Measurements from ENCODE around the gene UGT1A7. TPM values are rescaled to one million over a fixed set of nuclear protein-coding genes. Genes with fewer than 3 reads are reported as not detected.

Gene UGT1A7
- total RNA-seq, 2 experiments from 2014 or later = not detected

GRCh38 chr2:233668605-233669260 lies 13.0 kb upstream of the UGT1A7 start:
- H3K36me3 Mint-ChIP-seq = no peaks in the 10 kb centered on the region
- H3K9me3 Mint-ChIP-seq (ENCODE audit: low read depth) = no peaks in the 10 kb centered on the region
- H3K4me3 Mint-ChIP-seq = no peak overlapping the region
- H3K27me3 Mint-ChIP-seq = peaks cover 26% of the 10 kb centered on the region
- H3K4me1 Mint-ChIP-seq = no peaks in the 10 kb centered on the region
- ATAC-seq = no peak
- CTCF ChIA-PET = no interaction called here
- DNase-seq = no peak
- no peak overlapping the region for H3K27ac Mint-ChIP-seq

GRCh38 chr2:233671290-233672161 lies 10.2 kb upstream of the UGT1A7 start, which contains the start of gene UGT1A9:
UGT1A9 (plus strand) TSS chr2:233671898; CDS start chr2:233671935, 37 bp downstream.
- H3K4me1 Mint-ChIP-seq = no peaks in the 10 kb centered on the region
- H3K4me3 Mint-ChIP-seq = no peak within 1 kb of the TSS
- CTCF ChIA-PET = interaction anchor here (0.9 kb wide), 1 partner anchor 181 kb away, joined by 3 read pairs; no protein-coding TSS in a partner anchor
- H3K36me3 Mint-ChIP-seq = no peaks in the 10 kb centered on the region
- H3K9me3 Mint-ChIP-seq (ENCODE audit: low read depth) = no peaks in the 10 kb centered on the region
- no peak within 1 kb of the TSS for H3K27ac Mint-ChIP-seq
- no peak for ATAC-seq
- no peak for DNase-seq
- H3K27me3 Mint-ChIP-seq = peaks cover 25% of the 10 kb centered on the region

GRCh38 chr2:233672886-233673285 lies 8.8 kb upstream of the UGT1A7 start:
- no peaks in the 10 kb centered on the region for H3K36me3 Mint-ChIP-seq
- DNase-seq = no peak
- H3K4me1 Mint-ChIP-seq = no peaks in the 10 kb centered on the region
- no peak overlapping the region for H3K27ac Mint-ChIP-seq
- H3K4me3 Mint-ChIP-seq = no peak overlapping the region
- no peaks in the 10 kb centered on the region for H3K9me3 Mint-ChIP-seq (ENCODE audit: low read depth)
- H3K27me3 Mint-ChIP-seq = peaks cover 34% of the 10 kb centered on the region
- CTCF ChIA-PET = no interaction called here
- no peak for ATAC-seq

GRCh38 chr2:233673896-233674295 lies 7.8 kb upstream of the UGT1A7 start:
- CTCF ChIA-PET = no interaction called here
- no peaks in the 10 kb centered on the region for H3K9me3 Mint-ChIP-seq (ENCODE audit: low read depth)
- no peaks in the 10 kb centered on the region for H3K4me1 Mint-ChIP-seq
- H3K27me3 Mint-ChIP-seq = peaks cover 42% of the 10 kb centered on the region
- ATAC-seq (no peak), DNase-seq (no peak)
- no peak overlapping the region for H3K4me3 Mint-ChIP-seq
- H3K36me3 Mint-ChIP-seq = no peaks in the 10 kb centered on the region
- no peak overlapping the region for H3K27ac Mint-ChIP-seq

GRCh38 chr2:233674314-233674713 lies 7.4 kb upstream of the UGT1A7 start:
- H3K27ac Mint-ChIP-seq = no peak overlapping the region
- ATAC-seq (no peak), DNase-seq (no peak)
- H3K36me3 Mint-ChIP-seq = no peaks in the 10 kb centered on the region
- H3K4me3 Mint-ChIP-seq = no peak overlapping the region
- CTCF ChIA-PET = no interaction called here
- peaks cover 44% of the 10 kb centered on the region for H3K27me3 Mint-ChIP-seq
- H3K9me3 Mint-ChIP-seq (ENCODE audit: low read depth) = no peaks in the 10 kb centered on the region
- no peaks in the 10 kb centered on the region for H3K4me1 Mint-ChIP-seq

GRCh38 chr2:233674995-233675394 lies 6.7 kb upstream of the UGT1A7 start:
- Mint-ChIP-seq H3K9me3 (ENCODE audit: low read depth) (no peaks in the 10 kb centered on the region), H3K27ac (no peak overlapping the region), H3K36me3 (no peaks in the 10 kb centered on the region), H3K4me3 (no peak overlapping the region), H3K4me1 (no peaks in the 10 kb centered on the region), H3K27me3 (peaks cover 51% of the 10 kb centered on the region)
- DNase-seq (no peak), ATAC-seq (no peak)
- CTCF ChIA-PET = no interaction called here

- H3K27me3 Mint-ChIP-seq = peaks cover 48% of the 10 kb centered on the region
- no peak for DNase-seq
- no peak for ATAC-seq
- no peaks in the 10 kb centered on the region for H3K4me1 Mint-ChIP-seq
- H3K36me3 Mint-ChIP-seq = no peaks in the 10 kb centered on the region
- CTCF ChIA-PET = no interaction called here
- no peaks in the 10 kb centered on the region for H3K9me3 Mint-ChIP-seq (ENCODE audit: low read depth)
- no peak overlapping the region for H3K27ac Mint-ChIP-seq
- no peak overlapping the region for H3K4me3 Mint-ChIP-seq
These were observed 5.7 kb upstream of the UGT1A7 start for GRCh38 chr2:233676046-233676445.

GRCh38 chr2:233679196-233679595 lies 2.5 kb upstream of the UGT1A7 start:
- Mint-ChIP-seq H3K4me3 (no peak overlapping the region), H3K27me3 (peaks cover 36% of the 10 kb centered on the region), H3K9me3 (ENCODE audit: low read depth) (no peaks in the 10 kb centered on the region), H3K36me3 (no peaks in the 10 kb centered on the region), H3K27ac (no peak overlapping the region), H3K4me1 (no peaks in the 10 kb centered on the region)
- DNase-seq (no peak), ATAC-seq (no peak)
- CTCF ChIA-PET = no interaction called here

GRCh38 chr2:233680361-233681045 lies 1.2 kb upstream of the UGT1A7 start:
- no peak overlapping the region for H3K27ac Mint-ChIP-seq
- ATAC-seq (no peak), DNase-seq (no peak)
- peaks cover 41% of the 10 kb centered on the region for H3K27me3 Mint-ChIP-seq
- no peaks in the 10 kb centered on the region for H3K9me3 Mint-ChIP-seq (ENCODE audit: low read depth)
- no peak overlapping the region for H3K4me3 Mint-ChIP-seq
- no peaks in the 10 kb centered on the region for H3K4me1 Mint-ChIP-seq
- H3K36me3 Mint-ChIP-seq = no peaks in the 10 kb centered on the region
- CTCF ChIA-PET = no interaction called here

- H3K27me3 Mint-ChIP-seq = peaks cover 23% of the 10 kb centered on the region
- ATAC-seq = no peak
- no peaks in the 10 kb centered on the region for H3K4me1 Mint-ChIP-seq
- H3K4me3 Mint-ChIP-seq = no peak overlapping the region
- no peaks in the 10 kb centered on the region for H3K36me3 Mint-ChIP-seq
- no peak overlapping the region for H3K27ac Mint-ChIP-seq
- CTCF ChIA-PET = no interaction called here
- no peaks in the 10 kb centered on the region for H3K9me3 Mint-ChIP-seq (ENCODE audit: low read depth)
- no peak for DNase-seq
These were observed 2.9 kb downstream of the UGT1A7 start for GRCh38 chr2:233684640-233685039.

GRCh38 chr2:233686928-233687327 lies 5.2 kb downstream of the UGT1A7 start:
- Mint-ChIP-seq H3K27me3 (peaks cover 23% of the 10 kb centered on the region), H3K4me1 (no peaks in the 10 kb centered on the region), H3K27ac (no peak overlapping the region), H3K36me3 (no peaks in the 10 kb centered on the region), H3K9me3 (ENCODE audit: low read depth) (no peaks in the 10 kb centered on the region), H3K4me3 (no peak overlapping the region)
- DNase-seq = no peak
- CTCF ChIA-PET = no interaction called here
- ATAC-seq = no peak

- CTCF ChIA-PET = no interaction called here
- no peaks in the 10 kb centered on the region for H3K4me1 Mint-ChIP-seq
- no peak for DNase-seq
- H3K4me3 Mint-ChIP-seq = no peak overlapping the region
- peaks cover 24% of the 10 kb centered on the region for H3K27me3 Mint-ChIP-seq
- H3K27ac Mint-ChIP-seq = no peak overlapping the region
- no peak for ATAC-seq
- H3K9me3 Mint-ChIP-seq (ENCODE audit: low read depth) = no peaks in the 10 kb centered on the region
- no peaks in the 10 kb centered on the region for H3K36me3 Mint-ChIP-seq
These were observed 6.6 kb downstream of the UGT1A7 start for GRCh38 chr2:233688341-233688740.

GRCh38 chr2:233689031-233689430 lies 7.3 kb downstream of the UGT1A7 start:
- H3K27me3 Mint-ChIP-seq = peaks cover 30% of the 10 kb centered on the region
- no peak for ATAC-seq

GRCh38 chr2:233689501-233689900 lies 7.8 kb downstream of the UGT1A7 start:
- CTCF ChIA-PET = no interaction called here
- no peaks in the 10 kb centered on the region for H3K36me3 Mint-ChIP-seq

More at GRCh38 chr2:233689031-233689430, 7.3 kb downstream of the UGT1A7 start:
- no peaks in the 10 kb centered on the region for H3K4me1 Mint-ChIP-seq
- CTCF ChIA-PET = no interaction called here
- DNase-seq = no peak
- no peaks in the 10 kb centered on the region for H3K36me3 Mint-ChIP-seq
- H3K9me3 Mint-ChIP-seq (ENCODE audit: low read depth) = no peaks in the 10 kb centered on the region
- no peak overlapping the region for H3K4me3 Mint-ChIP-seq
- H3K27ac Mint-ChIP-seq = no peak overlapping the region

More at GRCh38 chr2:233689501-233689900, 7.8 kb downstream of the UGT1A7 start:
- ATAC-seq (no peak), DNase-seq (no peak)
- H3K4me3 Mint-ChIP-seq = no peak overlapping the region
- H3K9me3 Mint-ChIP-seq (ENCODE audit: low read depth) = no peaks in the 10 kb centered on the region
- H3K27me3 Mint-ChIP-seq = peaks cover 31% of the 10 kb centered on the region
- no peaks in the 10 kb centered on the region for H3K4me1 Mint-ChIP-seq
- no peak overlapping the region for H3K27ac Mint-ChIP-seq
